Ovary (tissue), 9 donors: Measurements from ENCODE around the gene LSMEM2. TPM values are rescaled to one million over a fixed set of nuclear protein-coding genes. Genes with fewer than 3 reads are reported as not detected.

Experiments
- DNase-seq, 5 donors: peaks; one replicate each; pipeline ENCODE4 v3.0.0-alpha.2; 2019 to 2020
- H3K27ac ChIP-seq, 2 donors: fragments of 200-600 bp; one replicate each; pipeline versions ENCODE4 v1.5.1 to v1.8.0; 2019 to 2022
- H3K27me3 ChIP-seq: fragments of 200-600 bp; one replicate; pipeline ENCODE4 v1.8.0; 2022
- H3K36me3 ChIP-seq: fragments of 200-600 bp; sonication (generic); one replicate; pipeline ENCODE4 v1.5.1; 2019
- H3K4me1 ChIP-seq: one replicate; pipeline ENCODE4 v1.8.1; 2013; ENCODE audit warnings: mild to moderate bottlenecking, moderate library complexity; ENCODE audit not compliant: insufficient read depth
- H3K4me3 ChIP-seq: fragments of 200-600 bp; sonication (generic); one replicate; pipeline ENCODE4 v1.5.1; 2017
- H3K9me3 ChIP-seq, 2 donors: fragments of 200-600 bp in 1 of 2; sonication (generic) in 1 of 2; one replicate each; pipeline versions ENCODE4 v1.5.1 to v1.8.1; 2013 to 2019; ENCODE audit warnings: mild to moderate bottlenecking in 1 of 2, moderate library complexity in 1 of 2
- CTCF ChIP-seq, 3 donors: fragments of 450-650 bp in 2 of 3; fragments of 200-600 bp in 1 of 3; IDR thresholded peaks; one replicate each; pipeline versions ENCODE4 v1.5.1 to v1.8.0; 2016 to 2022; ENCODE audit warnings: antibody characterized with exemption in 3 of 3, mild to moderate bottlenecking in 1 of 3
- EP300 ChIP-seq: sonication (generic); formaldehyde crosslinking; IDR thresholded peaks from one replicate; pipeline ENCODE4 v1.6.1; 2017; ENCODE audit warnings: antibody characterized with exemption
- POLR2A ChIP-seq: fragments of 450-650 bp; IDR thresholded peaks from one replicate; pipeline ENCODE4 v1.6.1; 2017; ENCODE audit warnings: antibody characterized with exemption, mild to moderate bottlenecking, moderate library complexity
- WGBS, 3 donors: extraction: QIAGEN DNeasy Blood & Tissue Kit in 1 of 3; methylation state at CpG; one replicate each; pipeline versions ENCODE4 v1.1.5 to v1.1.7; 2013 to 2017; 5-methylcytosine and 5-hydroxymethylcytosine counted together
- intact Hi-C, 4 donors: fragments of 100-400 bp; cut with DNase I; formaldehyde crosslinking; loops; one replicate each; pipeline versions ENCODE4 v1.11.0 to v1.15.1; 2022 to 2023
- polyA plus RNA-seq, 2 donors: library from polyadenylated mRNA; stranded (reverse); fragments of 200-250 nt in 1 of 2; fragments of 350-450 nt in 1 of 2; fragmentation: Illumina TruSeq in 1 of 2; extraction: RNeasy Lipid Tissue Mini Kit (QIAGEN cat#74804) in 1 of 2; gene quantifications; one replicate each; pipeline ENCODE4 v1.2.3, GENCODE V29; 2013 to 2014
- total RNA-seq, 7 donors: library from RNA; depleted of rRNA in 2 of 7; stranded (reverse); fragments of >200 nt in 2 of 7; fragmentation: NEBNext Ultra II Directional in 3 of 7; extraction: Animal tissue kit (Norgen Biotek cat#: 25700) in 3 of 7; gene quantifications; one replicate each; pipeline versions ENCODE4 v1.1.0 to v1.2.4, GENCODE V29; 2016 to 2023
- donor health status: DM: no; HTN: no; CAD: no; lungs with moderate emphysema.
- donor health status: DM: no; HTN: no; CAD: no.
- donor health status: Bipolar disorder and iron deficiency.
- donor health status: DM: yes; HTN: yes; CAD: no.
- donor health status: DM: no; HTN: no; CAD: no.
- donor health status: DM: yes; HTN: yes; CAD: no.

LSMEM2 gene
- total and polyA plus RNA-seq, 9 donors = 0.42 to 1.4 (median 0.76) TPM; not detected in 2

DNA sequence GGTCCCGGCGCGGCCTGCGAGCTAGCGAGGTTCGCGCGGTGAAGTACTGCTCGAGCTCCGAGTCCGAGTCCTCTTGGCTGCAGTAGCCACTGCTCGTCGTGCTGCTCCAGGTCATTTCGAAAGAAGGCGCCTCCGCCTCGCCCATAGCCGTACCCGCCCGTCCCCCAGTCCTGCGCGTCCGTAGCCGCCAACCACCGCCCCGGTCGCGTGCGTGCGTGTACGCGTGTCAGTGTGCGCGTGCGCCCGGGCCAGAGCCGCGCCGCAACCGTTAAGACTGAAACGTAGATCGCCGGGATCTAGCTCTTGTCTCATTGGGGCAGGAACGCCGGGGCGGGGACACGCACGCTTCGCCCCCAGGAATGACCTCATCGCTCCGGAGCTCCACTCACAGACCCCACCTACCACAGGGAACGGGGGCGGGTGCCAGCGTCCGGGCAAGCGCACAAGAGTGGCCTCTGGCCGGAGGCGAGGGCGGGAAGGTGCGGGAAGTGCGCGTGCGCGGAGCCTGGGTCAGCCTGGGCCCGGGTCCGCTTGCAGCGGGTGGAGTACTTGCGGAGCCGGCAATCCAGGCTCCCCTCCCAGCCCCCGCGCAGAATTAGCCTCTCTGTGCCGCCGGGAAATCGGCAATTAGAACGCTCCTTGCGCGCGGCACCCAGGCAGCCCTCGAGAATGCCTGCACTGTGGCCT is 58.4 kb downstream of the LSMEM2 start:
- no peaks in the 10 kb centered on the region for H3K36me3 ChIP-seq
- peak; percentile 99 for DNase-seq
- no peaks in the 10 kb centered on the region for H3K9me3 ChIP-seq
- intact Hi-C loops = no loop called here
- WGBS, 3 donors = 0% methylated on average over 42 to 79 of the region's 79 CpGs
- H3K27ac ChIP-seq = peak overlapping the region; percentile 91 to 93
- peaks cover 16% of the 10 kb centered on the region for H3K4me1 ChIP-seq
- TF ChIP-seq CTCF (IDR thresholded peaks at IDR 0.05) = peak in 1 of 3 donors; percentile 41
- peak; percentile 73 for TF ChIP-seq EP300
- TF ChIP-seq POLR2A = peak; percentile 84
- H3K27me3 ChIP-seq = no peaks in the 10 kb centered on the region
- H3K4me3 ChIP-seq = peak overlapping the region; percentile 82

Other genes starting within 250 kb of the LSMEM2 start
- 100 to 1,000 TPM; 146 to 202 (median 165) TPM for gene RBM5, start 190.2 kb upstream of the LSMEM2 start, total RNA-seq
- 100 to 1,000 TPM; 123 to 207 TPM for gene RBM5, start 190.2 kb upstream of the LSMEM2 start, polyA plus RNA-seq
- gene SEMA3F, start 123.8 kb upstream of the LSMEM2 start, total RNA-seq = 10 to 100 TPM in 2 of 7 donors, 1 to 10 TPM in 5; 1.9 to 31.5 (median 7.2) TPM
- 1 to 10 TPM; 3.5 to 8.3 TPM for gene SEMA3F, start 123.8 kb upstream of the LSMEM2 start, polyA plus RNA-seq
- not detected for gene GNAT1, start 87.5 kb upstream of the LSMEM2 start, total RNA-seq
- not detected for gene GNAT1, start 87.5 kb upstream of the LSMEM2 start, polyA plus RNA-seq
- gene SLC38A3, start 73.8 kb upstream of the LSMEM2 start, total RNA-seq = 10 to 100 TPM in 2 of 7 donors, 1 to 10 TPM in 5; 3.0 to 10.9 (median 8.3) TPM
- gene SLC38A3, start 73.8 kb upstream of the LSMEM2 start, polyA plus RNA-seq = 1 to 10 TPM; 1.6 to 6.6 TPM
- 100 to 1,000 TPM in 6 of 7 donors, 10 to 100 TPM in 1; 72.3 to 259 (median 212) TPM for gene GNAI2, start 42.9 kb upstream of the LSMEM2 start, total RNA-seq
- gene GNAI2, start 42.9 kb upstream of the LSMEM2 start, polyA plus RNA-seq = 100 to 1,000 TPM; 189 to 309 TPM
- 100 to 1,000 TPM in 1 of 7 donors, 10 to 100 TPM in 6; 18.4 to 224 (median 51.9) TPM for gene SEMA3B, start 9.9 kb upstream of the LSMEM2 start, total RNA-seq
- 10 to 100 TPM in 1 of 2 donors, 1 to 10 TPM in 1; 5.0 to 30.9 TPM for gene SEMA3B, start 9.9 kb upstream of the LSMEM2 start, polyA plus RNA-seq
- gene IFRD2, start 13.3 kb downstream of the LSMEM2 start, total RNA-seq = 10 to 100 TPM; 31.8 to 76.9 (median 56.4) TPM
- gene IFRD2, start 13.3 kb downstream of the LSMEM2 start, polyA plus RNA-seq = 10 to 100 TPM; 14.5 to 32.8 TPM
- gene HYAL3, start 20.3 kb downstream of the LSMEM2 start, total RNA-seq = 1 to 10 TPM in 6 of 7 donors, under 1 TPM in 1; 0.58 to 4.3 (median 2.0) TPM
- gene HYAL3, start 20.3 kb downstream of the LSMEM2 start, polyA plus RNA-seq = 1 to 10 TPM; 1.5 to 1.9 TPM
- gene NAA80, start 20.3 kb downstream of the LSMEM2 start, total RNA-seq = 10 to 100 TPM in 6 of 7 donors, 1 to 10 TPM in 1; 9.7 to 15.7 (median 13.0) TPM
- gene NAA80, start 20.3 kb downstream of the LSMEM2 start, polyA plus RNA-seq = 10 to 100 TPM in 1 of 2 donors, 1 to 10 TPM in 1; 2.6 to 11.2 TPM
- 1 to 10 TPM; 1.8 to 9.3 (median 3.3) TPM for gene HYAL1, start 24.5 kb downstream of the LSMEM2 start, total RNA-seq
- gene HYAL1, start 24.5 kb downstream of the LSMEM2 start, polyA plus RNA-seq = 1 to 10 TPM; 3.6 to 4.4 TPM
- 10 to 100 TPM; 29.0 to 81.6 (median 41.2) TPM for gene HYAL2, start 43.7 kb downstream of the LSMEM2 start, total RNA-seq
- 10 to 100 TPM; 10.9 to 56.3 TPM for gene HYAL2, start 43.7 kb downstream of the LSMEM2 start, polyA plus RNA-seq
- 10 to 100 TPM; 19.4 to 26.4 (median 21.3) TPM for gene TUSC2, start 49.1 kb downstream of the LSMEM2 start, total RNA-seq
- 10 to 100 TPM; 21.0 to 24.0 TPM for gene TUSC2, start 49.1 kb downstream of the LSMEM2 start, polyA plus RNA-seq
- gene RASSF1, start 61.7 kb downstream of the LSMEM2 start, total RNA-seq = 10 to 100 TPM; 16.2 to 32.6 (median 25.5) TPM
- 10 to 100 TPM; 12.5 to 27.4 TPM for gene RASSF1, start 61.7 kb downstream of the LSMEM2 start, polyA plus RNA-seq
- gene ZMYND10, start 66.6 kb downstream of the LSMEM2 start, total RNA-seq = 10 to 100 TPM in 2 of 7 donors, 1 to 10 TPM in 5; 1.0 to 75.1 (median 3.4) TPM
- gene ZMYND10, start 66.6 kb downstream of the LSMEM2 start, polyA plus RNA-seq = under 1 TPM; 0.50 to 0.81 TPM
- gene NPRL2, start 71.7 kb downstream of the LSMEM2 start, total RNA-seq = 10 to 100 TPM; 19.4 to 26.3 (median 22.4) TPM
- gene NPRL2, start 71.7 kb downstream of the LSMEM2 start, polyA plus RNA-seq = 10 to 100 TPM; 21.8 to 21.9 TPM
- 10 to 100 TPM in 3 of 7 donors, 1 to 10 TPM in 4; 8.0 to 17.1 (median 9.6) TPM for gene CYB561D2, start 71.8 kb downstream of the LSMEM2 start, total RNA-seq
- 10 to 100 TPM in 1 of 2 donors, 1 to 10 TPM in 1; 4.5 to 10.8 TPM for gene CYB561D2, start 71.8 kb downstream of the LSMEM2 start, polyA plus RNA-seq
- gene TMEM115, start 80.4 kb downstream of the LSMEM2 start, total RNA-seq = 10 to 100 TPM; 32.3 to 58.4 (median 36.9) TPM
- gene TMEM115, start 80.4 kb downstream of the LSMEM2 start, polyA plus RNA-seq = 10 to 100 TPM in 1 of 2 donors, 1 to 10 TPM in 1; 8.5 to 40.2 TPM
- 1 to 10 TPM in 6 of 7 donors, under 1 TPM in 1; 0.95 to 8.6 (median 4.2) TPM for gene CACNA2D2, start 224.5 kb downstream of the LSMEM2 start, total RNA-seq
- gene CACNA2D2, start 224.5 kb downstream of the LSMEM2 start, polyA plus RNA-seq = 1 to 10 TPM; 1.8 to 2.8 TPM